A549 treated with GW870086 at 1 μM for 4 hours (cell line): ENCODE measurements around the gene MASP1. TPM values are rescaled to one million over a fixed set of nuclear protein-coding genes. Genes with fewer than 3 reads are reported as not detected.

Experiments
- total RNA-seq: library from RNA; stranded (reverse); fragments of 200-300 nt; extraction: Qiagen RNA extraction; gene quantifications from 5 replicates; pipeline ENCODE4 v1.2.3, GENCODE V29; 2022; ENCODE audit warnings: low read depth

Gene MASP1, protein sequence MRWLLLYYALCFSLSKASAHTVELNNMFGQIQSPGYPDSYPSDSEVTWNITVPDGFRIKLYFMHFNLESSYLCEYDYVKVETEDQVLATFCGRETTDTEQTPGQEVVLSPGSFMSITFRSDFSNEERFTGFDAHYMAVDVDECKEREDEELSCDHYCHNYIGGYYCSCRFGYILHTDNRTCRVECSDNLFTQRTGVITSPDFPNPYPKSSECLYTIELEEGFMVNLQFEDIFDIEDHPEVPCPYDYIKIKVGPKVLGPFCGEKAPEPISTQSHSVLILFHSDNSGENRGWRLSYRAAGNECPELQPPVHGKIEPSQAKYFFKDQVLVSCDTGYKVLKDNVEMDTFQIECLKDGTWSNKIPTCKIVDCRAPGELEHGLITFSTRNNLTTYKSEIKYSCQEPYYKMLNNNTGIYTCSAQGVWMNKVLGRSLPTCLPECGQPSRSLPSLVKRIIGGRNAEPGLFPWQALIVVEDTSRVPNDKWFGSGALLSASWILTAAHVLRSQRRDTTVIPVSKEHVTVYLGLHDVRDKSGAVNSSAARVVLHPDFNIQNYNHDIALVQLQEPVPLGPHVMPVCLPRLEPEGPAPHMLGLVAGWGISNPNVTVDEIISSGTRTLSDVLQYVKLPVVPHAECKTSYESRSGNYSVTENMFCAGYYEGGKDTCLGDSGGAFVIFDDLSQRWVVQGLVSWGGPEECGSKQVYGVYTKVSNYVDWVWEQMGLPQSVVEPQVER
- 0.03 to 0.28 TPM in 2 of 5 replicates, not detected in the others for total RNA-seq

DNA sequence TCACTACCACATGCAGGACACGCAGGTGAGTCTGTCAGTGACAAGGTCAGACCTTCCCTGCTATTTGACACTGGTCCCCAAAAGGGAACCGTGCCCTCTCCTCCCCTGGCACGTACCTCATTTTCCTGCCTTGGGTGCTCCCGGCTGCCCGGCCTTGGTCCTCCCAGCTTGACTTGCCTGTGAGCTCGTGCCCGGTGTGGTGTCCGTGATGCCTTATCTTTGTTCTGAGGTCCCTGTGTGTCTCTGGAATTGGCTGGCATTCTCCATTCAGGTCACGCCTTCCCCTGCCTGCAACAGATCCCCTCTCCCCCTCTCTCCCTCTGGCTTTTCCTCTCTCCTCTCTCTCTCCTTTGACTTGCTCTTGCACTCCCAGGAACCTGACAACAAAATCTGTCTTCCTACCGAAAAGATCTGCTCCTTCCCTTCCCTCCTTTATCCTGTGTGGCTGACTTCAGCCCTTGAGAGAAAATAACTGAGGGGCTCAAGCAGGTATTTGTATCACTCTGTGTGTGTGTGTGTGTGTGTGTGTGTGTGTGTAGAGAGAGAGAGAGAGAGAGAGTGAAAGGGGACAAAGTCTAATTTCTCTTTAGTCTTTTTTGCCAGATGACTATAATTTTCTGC lies at the start of gene MASP1:
Gene MASP1 (minus strand): TSS at position 226 of the 621 bp plus-strand sequence. CDS start 105 bp downstream, at position 121.

DNA sequence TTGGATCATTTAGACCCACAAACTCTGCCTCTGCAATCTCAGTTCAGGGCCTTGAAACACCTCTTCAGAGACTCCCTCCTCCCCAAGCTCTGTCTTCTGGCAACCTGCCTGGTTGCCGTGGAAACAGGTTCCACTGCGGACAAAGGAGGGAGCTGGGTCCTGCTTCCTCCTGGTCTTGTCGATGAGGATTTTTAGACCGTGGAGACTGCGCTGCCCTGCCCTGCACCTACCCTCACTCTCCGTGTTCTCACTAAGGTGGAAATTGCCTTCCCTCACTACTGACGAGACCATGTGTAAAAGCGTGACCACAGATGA lies 94.2 kb downstream of the MASP1 start, which contains the start of gene RTP1:
Gene RTP1 (plus strand): TSS at position 152 of the 315 bp plus-strand sequence. CDS start 30 bp downstream, at position 182.

Other genes with a start within 250 kb of the MASP1 start
- 44.8 to 52.1 TPM (median 49.9 TPM) in 5 replicates for gene RPL39L, start 152.2 kb downstream of the MASP1 start, total RNA-seq
- gene RTP1, start 94.3 kb downstream of the MASP1 start, total RNA-seq = not detected in 5 replicates
- not detected in 5 replicates for gene RTP4, start 76.6 kb upstream of the MASP1 start, total RNA-seq